Mucosa of stomach (tissue), 1 donor: ENCODE results near the gene UQCC5.

ENCODE experiments used
- H3K27me3 ChIP-seq: one replicate; pipeline ENCODE4 v1.7.0; 2013; ENCODE audit warnings: mild to moderate bottlenecking, low read length; ENCODE audit not compliant: control insufficient read depth, insufficient read depth
- H3K36me3 ChIP-seq: one replicate; pipeline ENCODE4 v1.7.0; 2013; ENCODE audit warnings: low read length; ENCODE audit not compliant: control insufficient read depth, insufficient read depth
- H3K4me1 ChIP-seq: one replicate; pipeline ENCODE4 v1.7.0; 2013; ENCODE audit warnings: mild to moderate bottlenecking, low read length; ENCODE audit not compliant: control insufficient read depth, insufficient read depth
- H3K4me3 ChIP-seq: one replicate; pipeline ENCODE4 v1.7.0; 2013; ENCODE audit warnings: low read length
- H3K9ac ChIP-seq: one replicate; pipeline ENCODE4 v1.7.0; 2013; ENCODE audit warnings: mild to moderate bottlenecking, low read length, moderate library complexity
- H3K9me3 ChIP-seq: one replicate; pipeline ENCODE4 v1.7.0; 2013; ENCODE audit warnings: mild to moderate bottlenecking, low read length, moderate library complexity; ENCODE audit not compliant: control insufficient read depth
- donor health status: Pancreatic carcinoma.

UQCC5 gene

DNA sequence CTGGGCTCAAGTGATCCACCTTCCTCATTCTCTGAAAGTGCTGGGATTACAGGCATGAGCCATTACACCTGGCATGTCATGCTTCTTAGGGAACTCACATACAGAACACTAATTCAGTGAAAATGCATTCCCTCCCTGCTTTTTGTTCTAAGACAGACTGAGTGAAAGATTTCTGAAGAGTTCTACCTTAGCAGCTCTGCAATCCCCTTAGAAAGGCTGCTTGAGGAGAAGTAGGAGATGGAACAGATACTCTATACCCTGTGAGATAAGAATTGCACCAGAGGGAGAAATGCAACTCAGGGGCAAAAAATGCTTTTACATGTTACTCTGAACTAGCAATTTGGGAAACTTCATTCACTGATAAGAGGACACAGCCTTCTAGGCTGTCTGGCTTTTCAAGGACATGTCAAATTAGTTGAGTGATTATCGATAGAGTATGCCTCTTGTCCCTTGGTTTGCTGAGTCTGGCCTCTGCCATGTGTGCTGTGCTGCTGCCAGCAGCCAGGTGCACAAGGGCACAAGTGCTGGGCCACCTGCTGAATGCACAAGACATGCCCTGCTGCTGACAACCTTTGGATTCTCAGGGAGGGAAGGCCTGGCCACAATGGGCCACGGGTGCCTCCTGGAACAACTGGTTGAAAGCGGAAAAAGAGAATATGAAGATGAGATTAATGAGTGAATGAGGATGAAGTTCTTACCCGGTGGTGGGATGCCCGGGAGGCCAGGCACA is 17.8 kb downstream of the UQCC5 start:
- Histone ChIP-seq H3K9ac (no peak overlapping the region), H3K4me1 (no peaks in the 10 kb centered on the region), H3K27me3 (no peaks in the 10 kb centered on the region), H3K9me3 (no peaks in the 10 kb centered on the region), H3K4me3 (no peak overlapping the region), H3K36me3 (peaks cover 7% of the 10 kb centered on the region)

DNA sequence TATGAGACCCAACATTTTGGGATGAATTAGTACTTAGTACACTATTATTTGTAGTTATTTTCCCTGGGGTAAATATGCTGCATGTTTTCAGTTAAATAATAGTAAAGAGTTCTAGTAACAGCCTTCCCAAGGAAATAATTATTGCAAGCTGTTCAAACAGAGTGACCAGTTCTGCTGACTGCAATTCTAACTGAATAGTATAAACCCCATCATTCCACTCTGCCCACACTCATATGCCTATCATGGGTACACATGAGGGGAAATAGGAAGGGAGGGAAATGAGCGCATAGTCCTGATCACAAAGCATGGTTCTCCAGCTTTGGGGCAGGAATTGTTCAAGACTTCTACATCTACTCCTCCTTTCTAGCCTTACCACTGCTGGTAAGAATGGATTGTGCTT is 18.7 kb downstream of the UQCC5 start:
- H3K4me1 ChIP-seq, result no peaks in the 10 kb centered on the region
- no peak overlapping the region for H3K9ac ChIP-seq
- H3K27me3 ChIP-seq, result no peaks in the 10 kb centered on the region
- no peak overlapping the region for H3K4me3 ChIP-seq
- no peaks in the 10 kb centered on the region for H3K9me3 ChIP-seq
- H3K36me3 ChIP-seq, result peaks cover 7% of the 10 kb centered on the region

DNA sequence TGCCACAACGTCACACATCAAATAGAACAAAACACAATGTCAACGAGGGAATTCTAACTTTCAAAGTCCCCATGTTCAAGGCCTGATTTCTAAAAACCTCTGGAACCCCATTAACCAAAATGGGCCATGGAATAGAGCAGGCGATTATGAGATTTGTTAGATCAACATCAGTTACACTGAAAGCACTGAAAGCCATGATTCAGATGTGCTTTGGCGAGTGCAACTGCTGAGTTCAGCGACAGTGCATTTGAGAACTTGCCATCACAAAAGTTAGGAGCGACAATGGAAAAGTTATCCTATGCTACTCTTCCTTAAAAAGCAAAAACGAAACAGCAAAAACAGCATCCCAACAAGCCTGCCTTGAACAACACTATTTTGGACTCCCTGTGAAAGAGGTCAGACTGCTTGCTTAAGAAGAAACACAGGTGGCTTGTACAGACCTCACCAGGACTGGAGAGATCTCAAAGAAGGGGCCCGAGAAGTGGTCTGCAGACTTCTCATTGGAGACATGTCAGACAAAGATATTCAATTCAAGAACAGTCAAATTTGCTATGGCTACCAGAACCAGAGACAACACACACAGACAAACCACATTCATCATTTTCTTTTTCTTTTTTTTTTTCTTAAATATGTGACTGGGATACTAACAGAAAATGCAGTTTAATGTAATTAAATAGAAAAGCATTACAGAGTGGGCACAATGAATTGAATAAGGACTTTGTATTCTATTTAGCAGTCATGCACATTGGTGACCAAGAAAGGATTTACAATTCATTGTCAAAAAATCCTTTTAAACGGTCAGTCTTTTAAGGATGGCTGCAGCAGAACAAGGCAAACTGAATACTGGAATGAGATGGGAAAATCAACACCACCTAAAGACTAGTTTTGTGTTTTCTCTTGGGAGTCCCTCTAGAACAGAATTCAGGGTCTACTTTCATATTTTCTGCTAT is 20.9 kb downstream of the UQCC5 start:
- peaks cover 7% of the 10 kb centered on the region for H3K36me3 ChIP-seq
- no peaks in the 10 kb centered on the region for H3K27me3 ChIP-seq
- no peaks in the 10 kb centered on the region for H3K9me3 ChIP-seq
- H3K9ac ChIP-seq, result no peak overlapping the region
- H3K4me1 ChIP-seq, result no peaks in the 10 kb centered on the region
- no peak overlapping the region for H3K4me3 ChIP-seq

DNA sequence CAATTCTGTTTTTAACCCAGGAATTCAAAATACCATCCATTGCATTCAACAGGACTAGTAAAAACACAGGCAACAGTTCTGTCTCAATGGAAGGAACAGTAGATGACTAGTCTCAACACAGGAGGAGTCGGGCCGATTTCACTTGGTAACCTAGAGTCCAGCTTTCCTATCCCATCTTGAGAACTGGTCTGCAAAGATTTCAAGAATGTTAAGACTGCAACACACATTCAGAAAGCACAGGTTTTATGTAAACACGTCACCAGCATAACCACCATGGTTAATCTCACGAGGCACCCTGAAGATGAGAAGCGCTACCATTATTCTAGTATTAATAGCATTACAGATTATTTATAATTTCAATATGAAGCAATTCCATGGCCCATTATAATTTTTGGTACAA is 22.0 kb downstream of the UQCC5 start:
- no peak overlapping the region for H3K9ac ChIP-seq
- H3K27me3 ChIP-seq, result no peaks in the 10 kb centered on the region
- no peaks in the 10 kb centered on the region for H3K36me3 ChIP-seq
- H3K4me1 ChIP-seq, result no peaks in the 10 kb centered on the region
- no peaks in the 10 kb centered on the region for H3K9me3 ChIP-seq
- H3K4me3 ChIP-seq, result no peak overlapping the region

DNA sequence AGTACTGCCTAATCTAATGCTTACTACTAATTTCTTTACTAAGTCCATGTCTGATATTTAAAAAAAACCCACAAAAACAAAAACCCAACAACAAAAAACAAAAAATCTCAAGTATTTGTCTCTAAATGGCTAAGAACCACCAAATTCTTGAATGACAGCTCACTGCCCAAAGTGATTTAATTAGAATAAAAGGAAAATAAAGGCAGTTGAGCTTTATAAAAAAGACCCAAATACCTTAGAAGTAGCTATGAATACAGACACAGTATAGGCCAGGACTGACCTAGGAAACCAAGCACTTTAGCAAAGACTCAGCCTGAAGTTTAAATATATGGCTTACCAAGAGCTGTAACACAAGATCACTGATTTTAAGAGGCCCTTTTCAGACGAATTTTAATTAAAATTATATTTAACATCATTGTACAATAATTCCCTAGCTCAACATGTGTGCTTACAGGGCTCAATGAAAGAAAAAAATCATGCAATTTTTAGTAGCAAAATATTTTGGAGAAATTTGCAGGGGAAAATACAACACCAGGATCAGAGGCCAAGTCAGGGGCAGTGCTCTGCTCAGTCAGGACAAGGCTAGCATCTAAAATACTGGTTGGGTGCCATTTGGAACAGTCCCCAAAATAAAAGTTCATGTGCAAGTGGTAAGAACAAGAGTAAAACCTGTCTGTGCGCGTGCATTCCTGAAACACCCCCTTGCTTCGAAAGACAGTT is 24.8 kb downstream of the UQCC5 start:
- Histone ChIP-seq H3K4me3 (no peak overlapping the region), H3K36me3 (no peaks in the 10 kb centered on the region), H3K9me3 (no peaks in the 10 kb centered on the region), H3K27me3 (no peaks in the 10 kb centered on the region), H3K9ac (no peak overlapping the region), H3K4me1 (no peaks in the 10 kb centered on the region)

DNA sequence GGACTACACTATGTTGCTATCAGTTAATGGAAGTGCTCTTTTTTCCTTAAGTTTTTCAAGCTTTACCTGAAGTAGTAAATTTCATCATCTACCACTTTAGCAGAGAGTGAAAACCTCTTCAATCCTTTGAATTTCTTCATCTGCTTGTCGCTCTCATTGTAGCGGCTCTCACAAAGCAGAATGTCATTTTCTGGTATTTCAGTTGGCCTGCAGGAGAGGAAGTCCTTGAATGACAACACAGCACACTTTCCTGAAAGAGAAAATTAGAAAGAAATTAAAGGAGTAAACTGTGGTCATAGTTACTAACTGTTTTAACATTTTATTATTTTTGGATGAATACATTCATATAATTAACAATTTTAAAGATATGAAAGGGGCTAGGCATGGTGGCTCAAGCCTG is 27.6 kb downstream of the UQCC5 start:
- H3K36me3 ChIP-seq, result no peaks in the 10 kb centered on the region

DNA sequence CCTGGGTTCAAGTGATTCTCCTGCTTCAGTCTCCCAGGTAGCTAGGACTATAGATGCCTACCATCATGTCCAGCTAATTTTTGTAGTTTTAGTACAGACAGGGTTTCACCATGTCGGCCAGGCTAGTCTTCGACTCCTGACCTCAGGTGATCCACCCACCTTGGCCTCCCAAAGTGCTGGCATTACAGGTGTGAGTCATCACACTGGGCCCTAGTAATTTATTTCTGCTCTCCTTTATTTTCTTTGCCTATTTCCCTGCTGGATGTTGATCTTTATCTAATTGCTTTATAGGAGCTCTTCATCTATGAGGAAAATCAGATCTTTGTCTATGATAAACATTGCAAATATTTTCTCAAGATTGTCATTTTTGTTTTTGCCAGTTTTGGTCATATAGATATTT is 31.7 kb downstream of the UQCC5 start:
- Histone ChIP-seq H3K4me3 (no peak overlapping the region), H3K27me3 (no peaks in the 10 kb centered on the region), H3K4me1 (no peaks in the 10 kb centered on the region), H3K9ac (no peak overlapping the region), H3K9me3 (no peaks in the 10 kb centered on the region), H3K36me3 (no peaks in the 10 kb centered on the region)

More for the DNA sequence above, 27.6 kb downstream of the UQCC5 start:
- Histone ChIP-seq H3K4me3 (no peak overlapping the region), H3K4me1 (no peaks in the 10 kb centered on the region), H3K9me3 (no peaks in the 10 kb centered on the region), H3K27me3 (no peaks in the 10 kb centered on the region), H3K9ac (no peak overlapping the region)

DNA sequence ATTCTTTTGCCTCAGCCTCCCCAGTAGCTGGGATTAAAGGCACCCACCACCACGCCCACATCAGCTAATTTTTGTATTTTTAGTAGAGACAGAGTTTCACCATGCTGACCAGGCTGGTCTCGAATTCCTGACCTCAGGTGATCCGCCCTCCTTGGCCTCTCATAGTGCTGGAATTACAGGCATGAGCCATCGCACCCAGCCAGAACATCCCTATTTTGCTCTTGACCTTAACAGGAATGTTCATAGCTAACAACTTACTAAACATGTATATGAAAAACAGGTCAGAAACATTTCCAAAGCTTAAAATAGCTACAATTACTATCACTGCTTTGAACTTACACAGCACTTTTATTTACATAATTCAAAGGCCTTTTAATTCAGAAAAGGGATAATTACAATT is 33.7 kb downstream of the UQCC5 start:
- no peak overlapping the region for H3K9ac ChIP-seq
- H3K4me1 ChIP-seq, result no peaks in the 10 kb centered on the region
- no peaks in the 10 kb centered on the region for H3K9me3 ChIP-seq
- no peak overlapping the region for H3K4me3 ChIP-seq
- no peaks in the 10 kb centered on the region for H3K36me3 ChIP-seq
- H3K27me3 ChIP-seq, result no peaks in the 10 kb centered on the region

DNA sequence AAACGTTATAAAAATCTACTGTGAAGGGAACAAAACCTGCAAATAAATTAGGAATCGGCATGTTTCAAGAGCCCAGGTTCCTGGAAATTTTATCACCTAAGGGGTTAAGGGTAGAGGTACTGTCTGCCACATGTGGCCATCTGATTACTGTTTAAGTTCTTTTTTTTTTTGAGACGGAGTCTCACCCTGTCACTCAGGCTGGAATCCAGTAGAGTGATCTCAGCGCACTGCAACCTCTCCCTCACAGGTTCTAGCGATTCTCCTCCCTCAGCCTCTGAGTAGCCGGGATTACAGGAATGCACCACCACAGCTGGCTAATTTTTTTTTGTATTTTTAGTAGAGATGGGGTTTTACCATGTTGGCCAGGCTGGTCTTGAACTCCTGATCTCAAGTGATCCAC is 35.8 kb downstream of the UQCC5 start:
- Histone ChIP-seq H3K4me1 (no peaks in the 10 kb centered on the region), H3K27me3 (no peaks in the 10 kb centered on the region), H3K4me3 (no peak overlapping the region), H3K9me3 (no peaks in the 10 kb centered on the region), H3K36me3 (no peaks in the 10 kb centered on the region), H3K9ac (no peak overlapping the region)

DNA sequence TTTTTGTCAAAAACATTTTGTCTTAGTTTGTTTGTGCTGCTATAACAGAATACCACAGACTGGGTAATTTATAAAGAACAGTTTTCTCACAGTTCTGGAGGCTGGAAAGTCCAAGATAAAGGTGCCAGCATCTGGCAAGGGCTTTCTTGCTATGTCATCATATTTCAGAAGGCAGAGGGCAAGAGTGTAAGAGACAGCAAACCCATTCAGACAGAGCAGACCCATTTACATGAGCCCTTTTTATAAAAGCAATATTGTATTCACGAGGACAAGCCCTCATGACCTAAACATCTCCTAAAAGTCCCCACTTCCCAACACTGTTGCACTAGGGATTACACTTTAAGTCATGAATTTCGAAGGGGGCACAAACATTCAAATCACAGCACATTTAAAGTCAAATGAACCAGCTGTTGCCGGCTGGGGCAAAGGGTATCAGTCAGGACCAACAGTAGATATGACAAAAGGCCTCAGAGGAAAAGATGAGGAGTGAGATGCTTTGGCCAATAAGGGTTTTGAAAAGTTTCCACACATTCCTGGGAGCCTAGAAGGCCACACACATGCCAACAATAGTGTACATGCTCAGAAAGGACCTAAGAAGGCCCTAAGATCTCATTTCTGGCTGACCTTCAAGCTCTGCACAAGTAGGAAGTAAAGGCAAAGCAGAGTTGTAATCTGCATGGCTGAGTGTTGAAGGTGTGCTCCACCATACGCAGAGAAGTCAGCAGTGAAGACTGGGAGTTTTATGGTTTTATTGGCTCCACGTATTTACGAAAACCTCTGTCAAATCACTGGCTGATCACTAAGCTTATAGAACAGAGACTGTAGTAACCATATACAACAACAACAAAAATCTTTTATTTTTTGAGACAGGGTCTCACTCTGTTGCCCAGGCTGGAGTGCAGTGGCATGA is 37.9 kb downstream of the UQCC5 start:
- Histone ChIP-seq H3K9me3 (no peaks in the 10 kb centered on the region), H3K9ac (no peak overlapping the region), H3K27me3 (no peaks in the 10 kb centered on the region), H3K4me1 (no peaks in the 10 kb centered on the region), H3K36me3 (no peaks in the 10 kb centered on the region), H3K4me3 (no peak overlapping the region)
